Osteoblast (primary cell): ENCODE measurements around the gene KISS1. TPM values are rescaled to one million over a fixed set of nuclear protein-coding genes. Genes with fewer than 3 reads are reported as not detected.

ENCODE experiments used
- DNase-seq: peaks from one replicate; pipeline ENCODE4 v3.0.0; 2011; ENCODE audit warnings: low spot score, mixed read lengths; ENCODE audit not compliant: insufficient read length; ENCODE audit errors: missing footprints
- H2AFZ ChIP-seq: 2 replicates; pipeline ENCODE4 v1.6.0; 2011; ENCODE audit warnings: mild to moderate bottlenecking, low read length
- H3K27ac ChIP-seq: 2 replicates; pipeline ENCODE4 v1.5.1; 2011; ENCODE audit warnings: mild to moderate bottlenecking, low read depth, low read length, moderate library complexity
- H3K27me3 ChIP-seq: 2 replicates; pipeline ENCODE4 v1.6.0; 2012; ENCODE audit warnings: mild to moderate bottlenecking, control low read depth, inconsistent platforms, low read length, moderate library complexity; ENCODE audit not compliant: insufficient read depth
- H3K36me3 ChIP-seq: 2 replicates; pipeline ENCODE4 v1.5.1; 2011; ENCODE audit warnings: mild to moderate bottlenecking, low read length, control low read depth, moderate library complexity; ENCODE audit not compliant: insufficient read depth
- H3K4me1 ChIP-seq: 2 replicates; pipeline ENCODE4 v1.5.1; 2011; ENCODE audit warnings: mild to moderate bottlenecking, low read length, control low read depth, moderate library complexity; ENCODE audit not compliant: insufficient read depth
- H3K4me2 ChIP-seq: 2 replicates; pipeline ENCODE4 v1.6.0; 2011; ENCODE audit warnings: mild to moderate bottlenecking, low read length; ENCODE audit not compliant: insufficient read depth
- H3K4me3 ChIP-seq: fragments of 200-600 bp; sonication (generic); 3 replicates; pipeline ENCODE4 v1.5.1; 2012; ENCODE audit warnings: mild to moderate bottlenecking, low read length, inconsistent platforms; ENCODE audit not compliant: insufficient read depth
- H3K79me2 ChIP-seq: 2 replicates; pipeline ENCODE4 v1.6.0; 2012; ENCODE audit warnings: mild to moderate bottlenecking, low read length, control low read depth, inconsistent platforms; ENCODE audit not compliant: insufficient read depth
- H3K9me3 ChIP-seq: 2 replicates; pipeline ENCODE4 v1.5.1; 2011; ENCODE audit warnings: low read depth, low read length, control low read depth
- H4K20me1 ChIP-seq: 2 replicates; pipeline ENCODE4 v1.6.0; 2012; ENCODE audit warnings: mild to moderate bottlenecking, low read length, control low read depth; ENCODE audit not compliant: insufficient read depth
- CTCF ChIP-seq: IDR thresholded peaks from 2 replicates; pipeline ENCODE4 v1.5.1; 2011; ENCODE audit warnings: mild to moderate bottlenecking, low read depth, low read length, moderate library complexity; ENCODE audit errors: extremely low read depth
- total RNA-seq: library from RNA; depleted of rRNA; stranded (reverse); fragments of >200 nt; gene quantifications from 2 replicates; pipeline ENCODE4 v1.2.3, GENCODE V29; 2012

KISS1 gene
- total RNA-seq, 1 donor = not detected

DNA sequence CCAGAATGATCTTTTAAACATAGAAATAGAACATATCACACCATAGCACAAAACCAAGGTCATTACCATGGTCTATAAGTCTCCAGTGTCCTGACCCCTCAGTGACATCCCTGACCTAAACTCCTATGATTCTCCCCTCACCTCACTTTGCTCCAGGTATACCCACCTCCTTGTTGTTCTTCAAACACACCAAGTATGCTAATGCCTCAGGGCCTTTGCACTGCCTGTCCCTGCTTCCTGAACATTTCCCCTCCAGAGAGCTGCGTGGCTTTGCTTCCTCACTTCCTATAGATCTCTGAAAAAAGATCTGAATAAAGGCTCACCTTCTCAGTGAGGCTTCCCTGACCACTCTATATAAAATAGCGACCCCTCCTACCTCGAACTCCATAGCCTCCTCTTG lies 16.4 kb upstream of the KISS1 start:
- Histone ChIP-seq H2AFZ (no peak overlapping the region), H4K20me1 (no peaks in the 10 kb centered on the region), H3K79me2 (no peaks in the 10 kb centered on the region), H3K9me3 (no peaks in the 10 kb centered on the region), H3K4me1 (no peaks in the 10 kb centered on the region), H3K4me3 (no peak overlapping the region), H3K4me2 (no peak overlapping the region), H3K27me3 (peaks cover 39% of the 10 kb centered on the region), H3K27ac (no peak overlapping the region), H3K36me3 (no peaks in the 10 kb centered on the region)
- no peak for DNase-seq
- no peak for TF ChIP-seq CTCF

- H3K4me1 ChIP-seq = no peaks in the 10 kb centered on the region
- no peaks in the 10 kb centered on the region for H4K20me1 ChIP-seq
- H3K4me2 ChIP-seq = no peak overlapping the region
- no peaks in the 10 kb centered on the region for H3K9me3 ChIP-seq
- no peak for TF ChIP-seq CTCF
- H3K79me2 ChIP-seq = no peaks in the 10 kb centered on the region
- H3K36me3 ChIP-seq = no peaks in the 10 kb centered on the region
- peaks cover 42% of the 10 kb centered on the region for H3K27me3 ChIP-seq
- no peak overlapping the region for H3K27ac ChIP-seq
- no peak overlapping the region for H2AFZ ChIP-seq
- no peak overlapping the region for H3K4me3 ChIP-seq
- DNase-seq = peak; percentile 42
Measured at GRCh38 chr1:204211046-204211445, 14.8 kb upstream of the KISS1 start.

GRCh38 chr1:204207136-204207616 lies 10.9 kb upstream of the KISS1 start:
- peak; percentile 84 for TF ChIP-seq CTCF
- Histone ChIP-seq H3K27ac (no peak overlapping the region), H2AFZ (no peak overlapping the region), H3K4me2 (no peak overlapping the region), H3K36me3 (no peaks in the 10 kb centered on the region), H3K79me2 (no peaks in the 10 kb centered on the region), H3K4me3 (no peak overlapping the region), H4K20me1 (no peaks in the 10 kb centered on the region), H3K9me3 (no peaks in the 10 kb centered on the region), H3K27me3 (peaks cover 56% of the 10 kb centered on the region), H3K4me1 (no peaks in the 10 kb centered on the region)
- peak; percentile 96 for DNase-seq

GRCh38 chr1:204206121-204206520 lies 9.8 kb upstream of the KISS1 start:
- peak; percentile 68 for DNase-seq
- H3K36me3 ChIP-seq = no peaks in the 10 kb centered on the region
- no peaks in the 10 kb centered on the region for H3K79me2 ChIP-seq
- H3K4me1 ChIP-seq = no peaks in the 10 kb centered on the region
- H3K4me3 ChIP-seq = no peak overlapping the region
- H3K4me2 ChIP-seq = no peak overlapping the region
- peaks cover 53% of the 10 kb centered on the region for H3K27me3 ChIP-seq
- no peaks in the 10 kb centered on the region for H3K9me3 ChIP-seq
- H3K27ac ChIP-seq = no peak overlapping the region
- H4K20me1 ChIP-seq = no peaks in the 10 kb centered on the region
- TF ChIP-seq CTCF = peak; percentile 31
- H2AFZ ChIP-seq = peak overlapping the region; percentile 56
